ENCODE measurements around the gene GUSB.
"Not testable (repeated sequence)": the region's sequence is repeated elsewhere in the genome, so short reads cannot be mapped to it uniquely, and the experiment has no call there.

GUSB gene

DNA sequence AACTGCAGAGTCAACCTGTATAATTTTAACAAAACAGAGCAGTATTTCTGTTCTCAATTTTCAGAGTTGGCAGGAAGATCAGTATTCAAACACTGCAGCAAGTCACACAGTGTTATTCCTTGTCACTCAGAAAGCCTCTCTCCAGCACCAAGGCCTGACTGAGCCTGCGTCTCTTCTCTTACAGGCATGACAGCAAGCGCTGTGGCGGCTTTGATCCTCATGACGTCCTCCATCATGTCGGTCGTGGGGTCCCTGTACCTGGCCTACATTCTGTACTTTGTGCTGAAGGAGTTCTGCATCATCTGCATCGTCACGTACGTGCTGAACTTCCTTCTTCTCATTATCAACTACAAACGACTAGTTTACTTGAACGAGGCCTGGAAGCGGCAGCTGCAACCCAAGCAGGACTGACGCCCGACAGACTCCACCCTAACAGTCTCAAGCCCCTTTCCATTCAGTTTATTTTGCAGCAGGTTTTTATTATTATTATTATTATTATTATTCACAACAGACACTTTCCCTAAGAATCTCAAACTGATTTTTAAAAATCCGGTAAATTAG, 28.0 kb downstream of the GUSB start:
- DNase-seq (ENCODE audit: low spot score): no peak
- TF ChIP-seq, protein P1, sequence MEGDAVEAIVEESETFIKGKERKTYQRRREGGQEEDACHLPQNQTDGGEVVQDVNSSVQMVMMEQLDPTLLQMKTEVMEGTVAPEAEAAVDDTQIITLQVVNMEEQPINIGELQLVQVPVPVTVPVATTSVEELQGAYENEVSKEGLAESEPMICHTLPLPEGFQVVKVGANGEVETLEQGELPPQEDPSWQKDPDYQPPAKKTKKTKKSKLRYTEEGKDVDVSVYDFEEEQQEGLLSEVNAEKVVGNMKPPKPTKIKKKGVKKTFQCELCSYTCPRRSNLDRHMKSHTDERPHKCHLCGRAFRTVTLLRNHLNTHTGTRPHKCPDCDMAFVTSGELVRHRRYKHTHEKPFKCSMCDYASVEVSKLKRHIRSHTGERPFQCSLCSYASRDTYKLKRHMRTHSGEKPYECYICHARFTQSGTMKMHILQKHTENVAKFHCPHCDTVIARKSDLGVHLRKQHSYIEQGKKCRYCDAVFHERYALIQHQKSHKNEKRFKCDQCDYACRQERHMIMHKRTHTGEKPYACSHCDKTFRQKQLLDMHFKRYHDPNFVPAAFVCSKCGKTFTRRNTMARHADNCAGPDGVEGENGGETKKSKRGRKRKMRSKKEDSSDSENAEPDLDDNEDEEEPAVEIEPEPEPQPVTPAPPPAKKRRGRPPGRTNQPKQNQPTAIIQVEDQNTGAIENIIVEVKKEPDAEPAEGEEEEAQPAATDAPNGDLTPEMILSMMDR (IDR thresholded peaks at IDR 0.05; ENCODE audit: extremely low read depth, missing control alignments): no peak

DNA sequence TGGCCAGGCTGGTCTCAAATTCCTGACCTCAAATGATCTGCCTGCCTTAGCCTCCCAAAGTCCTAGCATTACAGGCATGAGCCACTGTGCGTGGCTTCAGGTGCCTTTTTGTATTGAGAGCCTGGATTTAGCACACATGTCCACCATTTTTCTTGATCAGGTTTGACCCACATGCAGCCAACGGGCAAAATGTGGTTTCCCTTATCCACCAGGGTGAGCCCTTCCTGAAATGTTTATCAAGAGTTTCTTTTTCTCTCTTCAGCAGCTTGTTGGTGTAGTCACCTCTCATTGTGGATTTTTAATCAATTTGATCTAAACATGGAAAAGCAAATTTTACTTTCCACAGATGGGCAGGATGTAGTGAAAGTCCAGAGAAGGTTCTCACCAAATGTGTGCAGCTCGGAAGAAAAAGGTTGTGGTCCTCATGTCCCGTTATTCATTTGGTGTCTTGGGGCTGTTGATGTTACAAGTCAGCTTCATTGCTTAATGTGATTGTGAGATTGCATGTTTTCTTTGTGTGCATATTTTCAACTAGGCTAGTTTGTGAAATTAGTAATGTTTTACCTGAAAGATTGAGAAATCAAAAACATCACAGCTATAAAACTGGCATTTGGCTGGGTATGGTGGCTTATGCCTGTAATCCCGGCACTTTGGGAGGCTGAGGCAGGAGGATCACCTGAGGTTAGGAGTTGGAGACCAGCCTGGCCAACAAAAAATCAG, 28.9 kb downstream of the GUSB start:
- TF ChIP-seq, protein P1 (IDR thresholded peaks at IDR 0.05; ENCODE audit: extremely low read depth, missing control alignments): no peak
- DNase-seq (ENCODE audit: low spot score): no peak

DNA sequence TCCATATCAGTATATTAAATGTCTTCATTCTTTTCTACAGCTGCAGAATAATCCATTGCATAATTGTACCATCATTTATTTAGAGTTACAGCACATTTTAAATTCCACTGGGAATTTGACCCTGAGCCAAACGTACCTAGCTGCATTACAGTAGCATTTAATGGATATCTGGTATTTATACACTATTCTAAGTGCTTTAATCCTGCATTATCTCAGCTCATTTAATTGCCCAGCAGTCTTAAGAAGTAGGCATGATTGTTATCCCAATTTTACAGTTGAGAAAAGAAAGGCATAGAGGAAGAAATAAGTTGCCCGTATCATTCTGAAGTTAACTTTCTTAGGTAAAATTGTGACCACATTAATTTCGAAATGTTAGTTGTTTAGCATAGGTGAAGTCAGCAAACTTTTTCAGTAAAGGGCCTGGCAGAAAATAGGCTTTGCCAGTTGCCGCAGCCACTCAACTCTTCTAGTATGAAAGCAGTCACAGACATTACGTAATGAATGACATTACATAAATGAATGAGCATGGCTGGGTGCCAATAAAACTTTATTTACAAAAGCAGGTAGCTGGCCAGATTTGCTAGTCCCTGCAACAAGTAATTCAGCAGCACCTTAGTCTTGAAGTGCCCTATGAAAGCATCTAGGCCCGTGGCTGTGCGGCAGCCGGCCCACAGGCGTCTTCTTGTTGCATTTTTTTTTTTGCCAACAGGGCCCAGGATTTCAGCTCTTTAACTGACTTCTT, 30.0 kb downstream of the GUSB start:
- no peak for DNase-seq (ENCODE audit: low spot score)
- TF ChIP-seq, protein P1 (IDR thresholded peaks at IDR 0.05; ENCODE audit: extremely low read depth, missing control alignments): no peak

DNA sequence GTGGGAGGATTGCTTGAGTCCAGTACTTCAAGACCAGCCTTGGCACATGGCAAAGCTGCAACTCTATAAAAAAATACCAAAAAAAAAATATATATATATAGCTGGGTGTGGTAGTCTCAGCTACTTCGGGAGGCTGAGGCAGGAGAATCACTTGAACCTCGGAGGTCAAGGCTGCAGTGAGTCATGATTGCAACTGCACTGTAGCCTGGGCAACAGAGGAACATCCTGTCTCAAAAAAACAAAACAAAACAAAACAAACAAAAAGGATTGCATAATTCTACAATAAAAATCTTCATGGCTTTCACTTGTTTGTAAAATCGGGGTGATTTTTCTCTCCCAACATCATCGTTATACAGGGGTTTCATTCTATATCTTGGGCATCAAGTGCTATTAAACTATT, 35.1 kb downstream of the GUSB start:
- no peak for DNase-seq (ENCODE audit: low spot score)
- TF ChIP-seq, protein P1 (IDR thresholded peaks at IDR 0.05; ENCODE audit: extremely low read depth, missing control alignments): no peak

DNA sequence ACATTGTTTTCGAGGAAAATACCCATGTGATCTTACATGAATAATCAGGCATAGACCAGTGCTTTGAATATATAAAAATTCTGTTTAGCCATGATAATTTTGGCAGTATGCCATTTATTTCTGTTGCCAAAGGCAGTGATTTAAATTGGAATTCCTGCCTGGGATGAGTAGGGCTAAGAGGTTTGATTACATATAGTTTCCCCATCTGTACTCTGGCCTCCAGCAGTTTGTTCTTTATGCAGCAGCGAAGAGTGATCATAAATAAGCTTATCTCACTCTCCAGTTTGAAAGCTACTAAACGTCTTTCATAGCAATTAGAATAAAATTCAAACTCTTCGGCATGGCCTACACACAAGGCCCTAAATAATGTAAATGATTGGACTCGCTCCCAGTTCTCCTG, 36.2 kb downstream of the GUSB start:
- not testable (repeated sequence) for DNase-seq (ENCODE audit: low spot score)

DNA sequence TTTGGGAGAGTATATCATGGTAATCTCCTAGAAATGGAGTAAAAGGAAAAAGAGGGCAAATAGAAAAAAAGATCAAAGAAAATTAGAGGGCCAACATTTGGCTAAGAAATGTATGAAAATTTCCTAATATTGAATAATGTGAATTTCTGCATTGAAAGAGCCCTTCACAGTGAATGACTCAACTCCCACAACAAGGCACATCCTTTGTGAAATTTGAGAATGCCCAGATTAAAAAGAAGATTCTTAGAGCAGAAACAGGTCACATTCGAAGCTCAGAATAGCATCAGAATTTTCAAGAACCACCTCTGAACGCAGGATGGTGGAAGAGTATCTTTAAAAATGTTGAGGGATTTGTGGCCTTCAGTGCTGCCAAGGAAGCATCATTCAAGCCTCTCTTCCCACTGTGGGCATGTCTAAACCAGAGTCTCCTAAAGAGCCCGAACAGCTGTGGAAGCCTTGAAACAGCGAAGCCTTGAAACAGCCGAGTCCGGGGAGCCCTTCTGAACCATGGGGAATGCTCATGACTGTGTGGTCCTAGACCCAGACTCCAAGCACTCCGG, 43.6 kb downstream of the GUSB start:
- no peak for DNase-seq (ENCODE audit: low spot score)
- TF ChIP-seq, protein P1 (IDR thresholded peaks at IDR 0.05; ENCODE audit: extremely low read depth, missing control alignments): no peak

DNA sequence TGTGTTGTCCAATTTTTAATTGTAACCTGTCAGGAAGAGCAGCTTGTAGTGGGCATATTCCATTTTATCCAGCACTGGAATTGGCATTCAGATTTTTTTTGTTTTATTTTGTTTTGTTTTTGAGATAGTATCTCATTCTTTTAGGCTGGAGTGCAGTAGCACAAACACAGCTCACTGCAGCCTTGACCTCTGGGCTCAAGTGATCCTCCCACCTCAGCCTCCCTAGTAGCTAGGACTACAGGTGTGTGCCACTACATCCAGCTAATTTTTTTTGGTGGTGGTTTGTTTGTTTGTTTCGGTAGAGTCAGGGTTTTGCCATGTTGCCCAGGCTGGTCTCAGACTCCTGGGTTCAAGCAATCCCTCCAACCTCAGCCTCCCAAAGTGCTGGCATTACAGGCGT, 44.7 kb downstream of the GUSB start:
- TF ChIP-seq, protein P1 (IDR thresholded peaks at IDR 0.05; ENCODE audit: extremely low read depth, missing control alignments): no peak
- DNase-seq (ENCODE audit: low spot score): no peak
